ENCODE data around the gene CD79A.
"Not testable (repeated sequence)": the region's sequence is repeated elsewhere in the genome, so short reads cannot be mapped to it uniquely, and the experiment has no call there.

The CD79A gene

GRCh38 chr19:41862445-41862986 lies 14.6 kb upstream of the CD79A start:
- DNase-seq (ENCODE audit: low read depth in 1 of 2, low spot score in 1 of 2), result no peak

GRCh38 chr19:41863209-41863931 lies 13.7 kb upstream of the CD79A start:
- DNase-seq (ENCODE audit: low read depth in 1 of 2, low spot score in 1 of 2), result no peak

GRCh38 chr19:41864374-41864773 lies 12.7 kb upstream of the CD79A start:
- DNase-seq (ENCODE audit: low read depth in 1 of 2, low spot score in 1 of 2), result no peak

- DNase-seq (ENCODE audit: low read depth in 1 of 2, low spot score in 1 of 2), result no peak
These were observed 10.8 kb upstream of the CD79A start for GRCh38 chr19:41866284-41866683.

GRCh38 chr19:41868120-41868988 lies 8.7 kb upstream of the CD79A start:
- no peak for DNase-seq (ENCODE audit: low read depth in 1 of 2, low spot score in 1 of 2)

GRCh38 chr19:41868989-41869300 lies 8.1 kb upstream of the CD79A start:
- DNase-seq (ENCODE audit: low read depth in 1 of 2, low spot score in 1 of 2), result no peak

GRCh38 chr19:41869374-41869955 lies 7.6 kb upstream of the CD79A start:
- no peak for DNase-seq (ENCODE audit: low read depth in 1 of 2, low spot score in 1 of 2)

- no peak for DNase-seq (ENCODE audit: low read depth in 1 of 2, low spot score in 1 of 2)
These were observed 6.6 kb upstream of the CD79A start for GRCh38 chr19:41870401-41870873.

GRCh38 chr19:41871573-41872383 lies 5.3 kb upstream of the CD79A start:
- DNase-seq (ENCODE audit: low read depth in 1 of 2, low spot score in 1 of 2), result peak in 1 of 2 donors; percentile 22

GRCh38 chr19:41872384-41872774 lies 4.7 kb upstream of the CD79A start:
- no peak for DNase-seq (ENCODE audit: low read depth in 1 of 2, low spot score in 1 of 2)

GRCh38 chr19:41872775-41873647 lies 4.1 kb upstream of the CD79A start:
- peak; percentile 42 to 61 for DNase-seq (ENCODE audit: low read depth in 1 of 2, low spot score in 1 of 2)

- DNase-seq (ENCODE audit: low read depth in 1 of 2, low spot score in 1 of 2), result not testable (repeated sequence)
These were observed 1.1 kb upstream of the CD79A start for GRCh38 chr19:41875973-41876372.

- DNase-seq (ENCODE audit: low read depth in 1 of 2, low spot score in 1 of 2), result no peak
These were observed 1.1 kb downstream of the CD79A start for GRCh38 chr19:41877916-41878905.

- DNase-seq (ENCODE audit: low read depth in 1 of 2, low spot score in 1 of 2), result no peak
These were observed 2.0 kb downstream of the CD79A start for GRCh38 chr19:41879080-41879479.

- no peak for DNase-seq (ENCODE audit: low read depth in 1 of 2, low spot score in 1 of 2)
These were observed 2.7 kb downstream of the CD79A start for GRCh38 chr19:41879670-41880328.

GRCh38 chr19:41880329-41880708 lies 3.2 kb downstream of the CD79A start:
- DNase-seq (ENCODE audit: low read depth in 1 of 2, low spot score in 1 of 2), result no peak

- peak in 1 of 2 donors; percentile 26 for DNase-seq (ENCODE audit: low read depth in 1 of 2, low spot score in 1 of 2)
These were observed 5.7 kb downstream of the CD79A start, which contains the start of gene ARHGEF1 for GRCh38 chr19:41882568-41883462. Gene ARHGEF1 (plus strand): TSS chr19:41883184. CDS start chr19:41888083, 4,899 bp downstream.

All from stimulated activated CD4-positive, alpha-beta T cell treated with anti-CD3 and anti-CD28 coated beads, Interleukin-15, amount 100 ng/mL, for 1 hour (primary cell).